Astrocyte (in vitro differentiated cells and primary cell): ENCODE data around the gene TMEM273.

Experiments
- CTCF ChIP-seq: IDR thresholded peaks from 2 replicates; pipeline ENCODE4 v1.5.1; 2011; ENCODE audit warnings: low read depth, mild to moderate bottlenecking, inconsistent platforms, low read length, moderate library complexity; ENCODE audit not compliant: insufficient read depth
- EZH2 ChIP-seq: IDR thresholded peaks from 2 replicates; pipeline ENCODE4 v1.6.1; 2012; ENCODE audit warnings: mild to moderate bottlenecking, low read length, inconsistent platforms; ENCODE audit not compliant: insufficient read depth

GRCh38 chr10:49139846-49140195 lies 48.4 kb downstream of the TMEM273 start:
- TF ChIP-seq CTCF: no peak
- no peak for TF ChIP-seq EZH2
